ENCODE measurements around the gene ATP6V1C2. TPM values are rescaled to one million over a fixed set of nuclear protein-coding genes. Genes with fewer than 3 reads are reported as not detected.

Gene ATP6V1C2
- total and polyA plus RNA-seq, 4 donors = 0.55 to 2.5 (median 1.0) TPM

DNA sequence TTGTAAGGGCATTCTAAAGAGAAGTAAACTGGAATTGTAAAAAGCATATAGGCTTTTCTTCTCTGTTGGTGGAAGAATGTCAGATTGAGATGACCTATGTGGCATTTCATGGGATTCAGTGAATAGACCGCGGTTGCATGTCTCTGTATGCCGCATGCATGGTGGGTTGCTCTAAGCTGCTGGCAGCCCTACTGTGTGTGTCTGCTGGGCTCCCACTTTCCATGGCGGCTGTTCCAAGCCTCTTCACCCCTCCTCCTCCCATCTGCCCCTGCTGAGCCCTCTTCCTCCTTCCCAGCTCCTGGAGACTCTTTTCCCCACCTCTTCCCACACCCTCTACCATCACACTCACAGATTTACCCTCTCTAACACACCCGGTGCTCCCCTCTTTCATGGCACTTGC lies 12.6 kb downstream of the ATP6V1C2 start:
- ATAC-seq (ENCODE audit: insufficient read depth, low FRiP score) (no peak), DNase-seq (no peak)
- TF ChIP-seq, protein P1, sequence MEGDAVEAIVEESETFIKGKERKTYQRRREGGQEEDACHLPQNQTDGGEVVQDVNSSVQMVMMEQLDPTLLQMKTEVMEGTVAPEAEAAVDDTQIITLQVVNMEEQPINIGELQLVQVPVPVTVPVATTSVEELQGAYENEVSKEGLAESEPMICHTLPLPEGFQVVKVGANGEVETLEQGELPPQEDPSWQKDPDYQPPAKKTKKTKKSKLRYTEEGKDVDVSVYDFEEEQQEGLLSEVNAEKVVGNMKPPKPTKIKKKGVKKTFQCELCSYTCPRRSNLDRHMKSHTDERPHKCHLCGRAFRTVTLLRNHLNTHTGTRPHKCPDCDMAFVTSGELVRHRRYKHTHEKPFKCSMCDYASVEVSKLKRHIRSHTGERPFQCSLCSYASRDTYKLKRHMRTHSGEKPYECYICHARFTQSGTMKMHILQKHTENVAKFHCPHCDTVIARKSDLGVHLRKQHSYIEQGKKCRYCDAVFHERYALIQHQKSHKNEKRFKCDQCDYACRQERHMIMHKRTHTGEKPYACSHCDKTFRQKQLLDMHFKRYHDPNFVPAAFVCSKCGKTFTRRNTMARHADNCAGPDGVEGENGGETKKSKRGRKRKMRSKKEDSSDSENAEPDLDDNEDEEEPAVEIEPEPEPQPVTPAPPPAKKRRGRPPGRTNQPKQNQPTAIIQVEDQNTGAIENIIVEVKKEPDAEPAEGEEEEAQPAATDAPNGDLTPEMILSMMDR (IDR thresholded peaks at IDR 0.05; ENCODE audit: control extremely low read depth, extremely low read depth) = no peak
- Histone ChIP-seq H3K27me3 (ENCODE audit: control insufficient read depth in 3 of 3, insufficient read depth in 3 of 3, low read length in 2 of 3) (peaks cover 0 to 3% (median 2%) of the 10 kb centered on the region in 3 donors), H3K4me3 (no peak overlapping the region), H3K4me1 (ENCODE audit: control insufficient read depth in 5 of 5, insufficient read depth in 5 of 5, low read length in 5 of 5) (no peaks in the 10 kb centered on the region), H3K36me3 (ENCODE audit: control insufficient read depth in 4 of 4, insufficient read depth in 4 of 4, low read length in 4 of 4) (no peaks in the 10 kb centered on the region), H3K9ac (ENCODE audit: insufficient read depth in 1 of 2, low read length in 2 of 2) (no peak overlapping the region), H3K27ac (ENCODE audit: low read depth in 1 of 2, low read length in 1 of 2) (no peak overlapping the region), H3K9me3 (ENCODE audit: control insufficient read depth in 4 of 4, insufficient read depth in 3 of 4, low read length in 3 of 4) (peaks cover 0 to 2% (median 0%) of the 10 kb centered on the region in 4 donors)
- WGBS, 2 donors = 88 to 89% methylated on average over 5 of the region's 5 CpGs

DNA sequence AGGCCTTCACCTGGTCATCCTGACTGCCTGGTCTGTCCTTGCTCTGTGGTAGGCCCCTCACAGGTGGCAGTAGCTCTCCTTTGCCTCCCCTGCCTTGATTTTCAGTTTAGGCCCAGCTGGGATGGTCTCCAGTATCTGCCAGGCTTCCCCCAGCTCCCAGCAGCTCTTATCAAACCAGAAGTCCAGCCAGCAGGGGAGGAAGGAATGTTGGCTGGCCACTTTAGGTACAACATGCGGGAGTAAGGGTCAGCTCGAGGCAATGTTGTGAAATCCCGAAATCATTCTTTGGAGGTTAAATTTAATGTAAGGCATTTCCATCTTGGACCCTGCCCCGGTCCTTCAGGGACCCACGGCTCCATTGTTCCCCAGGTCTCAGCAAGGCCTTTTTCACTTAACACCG lies 16.8 kb downstream of the ATP6V1C2 start:
- Histone ChIP-seq H3K27me3 (ENCODE audit: control insufficient read depth in 3 of 3, insufficient read depth in 3 of 3, low read length in 2 of 3) (peaks cover 0 to 2% (median 1%) of the 10 kb centered on the region in 3 donors), H3K4me3 (no peak overlapping the region), H3K9ac (ENCODE audit: insufficient read depth in 1 of 2, low read length in 2 of 2) (no peak overlapping the region), H3K4me1 (ENCODE audit: control insufficient read depth in 5 of 5, insufficient read depth in 5 of 5, low read length in 5 of 5) (no peaks in the 10 kb centered on the region), H3K36me3 (ENCODE audit: control insufficient read depth in 4 of 4, insufficient read depth in 4 of 4, low read length in 4 of 4) (no peaks in the 10 kb centered on the region), H3K9me3 (ENCODE audit: control insufficient read depth in 4 of 4, insufficient read depth in 3 of 4, low read length in 3 of 4) (no peaks in the 10 kb centered on the region), H3K27ac (ENCODE audit: low read depth in 1 of 2, low read length in 1 of 2) (no peak overlapping the region)
- ATAC-seq (ENCODE audit: insufficient read depth, low FRiP score) (no peak), DNase-seq (no peak)
- TF ChIP-seq, protein P1 (IDR thresholded peaks at IDR 0.05; ENCODE audit: control extremely low read depth, extremely low read depth) = no peak
- WGBS, 2 donors = 75 to 84% methylated on average over 6 of the region's 6 CpGs

DNA sequence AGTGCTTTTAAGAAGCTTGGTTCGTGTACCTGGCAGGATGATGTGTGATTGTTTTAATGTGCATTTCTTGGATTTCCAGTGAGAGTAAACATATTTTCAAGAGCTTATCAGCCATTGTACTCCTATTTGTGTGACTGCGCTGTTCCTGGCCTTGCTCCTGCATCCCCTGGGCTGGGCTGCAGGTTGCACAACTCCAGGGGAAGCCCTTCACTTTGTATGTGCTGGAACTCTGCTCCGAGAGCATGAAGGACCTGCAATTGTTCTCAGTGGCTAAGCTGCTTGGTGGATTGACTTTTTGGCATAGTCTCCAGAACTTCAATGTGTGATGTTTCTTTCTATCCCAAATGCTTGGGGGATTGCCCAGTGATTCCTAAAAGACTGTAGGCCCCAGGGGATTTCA lies 18.8 kb downstream of the ATP6V1C2 start:
- Histone ChIP-seq H3K27ac (ENCODE audit: low read depth in 1 of 2, low read length in 1 of 2) (no peak overlapping the region), H3K9ac (ENCODE audit: insufficient read depth in 1 of 2, low read length in 2 of 2) (no peak overlapping the region), H3K4me3 (no peak overlapping the region), H3K36me3 (ENCODE audit: control insufficient read depth in 4 of 4, insufficient read depth in 4 of 4, low read length in 4 of 4) (no peaks in the 10 kb centered on the region), H3K4me1 (ENCODE audit: control insufficient read depth in 5 of 5, insufficient read depth in 5 of 5, low read length in 5 of 5) (no peaks in the 10 kb centered on the region), H3K27me3 (ENCODE audit: control insufficient read depth in 3 of 3, insufficient read depth in 3 of 3, low read length in 2 of 3) (no peaks in the 10 kb centered on the region), H3K9me3 (ENCODE audit: control insufficient read depth in 4 of 4, insufficient read depth in 3 of 4, low read length in 3 of 4) (no peaks in the 10 kb centered on the region)
- WGBS, 2 donors = 62 to 79% methylated on average over 3 of the region's 3 CpGs
- TF ChIP-seq, protein P1 (IDR thresholded peaks at IDR 0.05; ENCODE audit: control extremely low read depth, extremely low read depth) = no peak
- ATAC-seq (ENCODE audit: insufficient read depth, low FRiP score) (no peak), DNase-seq (no peak)

DNA sequence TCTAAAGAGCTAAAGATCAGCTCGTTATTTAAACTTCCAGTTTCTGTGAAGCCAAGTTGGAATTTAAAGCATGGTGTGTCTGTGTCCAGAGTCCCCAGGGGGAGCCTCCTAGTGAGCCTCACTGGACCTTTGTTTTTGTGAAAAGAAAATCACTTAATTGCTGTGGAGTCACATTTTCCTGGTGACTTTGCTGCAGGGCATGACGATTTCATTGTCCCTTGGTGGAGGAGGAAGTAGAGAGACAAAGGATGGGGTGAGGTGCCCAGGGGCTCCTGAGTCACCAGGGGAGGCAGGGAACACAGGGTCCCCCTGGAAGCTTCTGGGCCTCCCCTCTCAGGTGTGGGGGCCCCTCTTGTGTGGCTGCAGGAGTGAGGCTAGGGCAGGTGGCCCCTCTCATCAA lies 19.7 kb downstream of the ATP6V1C2 start:
- Histone ChIP-seq H3K4me1 (ENCODE audit: control insufficient read depth in 5 of 5, insufficient read depth in 5 of 5, low read length in 5 of 5) (no peaks in the 10 kb centered on the region), H3K27me3 (ENCODE audit: control insufficient read depth in 3 of 3, insufficient read depth in 3 of 3, low read length in 2 of 3) (no peaks in the 10 kb centered on the region), H3K27ac (ENCODE audit: low read depth in 1 of 2, low read length in 1 of 2) (no peak overlapping the region), H3K9me3 (ENCODE audit: control insufficient read depth in 4 of 4, insufficient read depth in 3 of 4, low read length in 3 of 4) (no peaks in the 10 kb centered on the region), H3K9ac (ENCODE audit: insufficient read depth in 1 of 2, low read length in 2 of 2) (no peak overlapping the region), H3K4me3 (no peak overlapping the region), H3K36me3 (ENCODE audit: control insufficient read depth in 4 of 4, insufficient read depth in 4 of 4, low read length in 4 of 4) (no peaks in the 10 kb centered on the region)
- ATAC-seq (ENCODE audit: insufficient read depth, low FRiP score) (no peak), DNase-seq (no peak)
- TF ChIP-seq, protein P1 (IDR thresholded peaks at IDR 0.05; ENCODE audit: control extremely low read depth, extremely low read depth) = no peak
- 52 to 63% methylated on average over 2 of the region's 2 CpGs for WGBS, 2 donors
